HG03196 (cell line): ENCODE results near the gene IGF2BP1.

ENCODE experiments used
- ATAC-seq: cut with Tn5 transposase; IDR thresholded peaks from one replicate; pipeline ENCODE4 v1.9.1; 2021; ENCODE audit not compliant: unreplicated experiment

The IGF2BP1 gene

GRCh38 chr17:48997103-48997826 is at the start of gene IGF2BP1:
IGF2BP1 (plus strand) TSS chr17:48997385; CDS start chr17:48997746, 361 bp downstream.
- ATAC-seq = no peak

- ATAC-seq = no peak
Observed at GRCh38 chr17:48951572-48951971, 45.6 kb upstream of the IGF2BP1 start.

- ATAC-seq = no peak
Observed at GRCh38 chr17:48952904-48953303, 44.3 kb upstream of the IGF2BP1 start.

GRCh38 chr17:48954300-48954755 is 42.9 kb upstream of the IGF2BP1 start:
- ATAC-seq = no peak

DNA sequence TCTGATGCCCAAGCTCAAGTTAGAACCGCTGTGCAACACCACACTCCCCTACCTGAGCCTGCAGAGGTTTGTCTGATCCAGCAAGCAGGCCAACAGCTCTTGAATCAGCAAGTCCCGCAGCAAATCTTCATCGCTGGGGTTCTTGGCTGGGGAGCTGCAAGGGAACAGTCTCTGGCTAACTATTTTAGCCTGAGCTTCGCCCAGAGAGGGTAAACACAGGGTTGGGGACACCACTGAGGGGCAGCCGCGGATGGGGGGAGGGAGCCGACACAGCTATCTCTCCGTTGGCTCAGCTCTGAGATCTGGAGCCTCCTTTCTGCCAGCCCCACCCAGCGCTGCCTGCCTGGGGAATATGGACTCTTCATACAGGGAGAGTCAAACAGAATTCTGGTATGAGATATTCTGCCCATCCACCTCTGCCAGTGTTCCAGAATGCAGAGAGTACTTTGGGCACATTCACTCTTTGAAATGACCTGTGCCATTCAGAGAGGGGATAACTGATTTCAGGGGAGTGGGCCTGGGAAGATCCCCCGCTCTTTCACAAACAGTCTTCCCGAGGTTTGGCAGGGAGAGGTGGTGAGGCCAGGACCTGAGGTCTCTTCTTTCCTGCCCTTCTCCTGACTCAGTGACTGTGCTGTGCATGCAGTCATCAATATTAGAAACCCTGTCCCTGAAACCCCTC is 36.2 kb upstream of the IGF2BP1 start:
- no peak for ATAC-seq

DNA sequence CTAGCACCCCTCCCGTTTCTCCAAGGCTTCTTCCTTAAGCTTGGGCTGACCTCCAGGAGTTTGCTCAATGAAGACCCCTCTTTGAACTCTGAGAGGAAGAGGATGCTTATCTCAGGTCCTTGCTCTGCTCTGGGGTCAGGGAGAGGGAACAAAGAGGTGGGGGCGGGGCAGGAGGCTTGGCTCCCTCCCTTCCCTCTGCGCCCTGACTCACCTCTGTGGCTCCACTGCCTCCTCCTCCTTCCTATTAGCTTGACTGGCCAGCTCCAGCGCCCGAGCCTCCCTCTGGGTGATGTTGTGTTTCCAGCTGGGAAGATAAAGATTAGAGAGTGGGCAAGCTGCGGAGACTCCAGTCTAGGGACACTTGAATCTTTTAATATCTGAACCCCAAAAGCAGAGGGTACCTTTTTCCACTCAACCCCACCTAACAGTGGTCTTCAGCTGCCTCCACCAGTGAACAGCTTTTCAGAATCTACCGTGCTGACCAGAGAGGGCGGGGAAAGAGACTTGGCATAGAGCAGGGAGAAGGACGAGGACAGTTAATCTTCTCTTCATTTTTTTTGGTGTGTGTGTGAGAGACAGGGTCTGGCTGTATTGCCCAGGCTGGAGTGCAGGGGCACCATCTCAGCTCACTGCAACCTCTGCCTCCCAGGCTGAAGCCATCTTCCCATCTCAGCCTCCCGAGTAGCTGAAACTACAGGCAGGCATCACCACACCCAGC is 35.5 kb upstream of the IGF2BP1 start:
- ATAC-seq = no peak

DNA sequence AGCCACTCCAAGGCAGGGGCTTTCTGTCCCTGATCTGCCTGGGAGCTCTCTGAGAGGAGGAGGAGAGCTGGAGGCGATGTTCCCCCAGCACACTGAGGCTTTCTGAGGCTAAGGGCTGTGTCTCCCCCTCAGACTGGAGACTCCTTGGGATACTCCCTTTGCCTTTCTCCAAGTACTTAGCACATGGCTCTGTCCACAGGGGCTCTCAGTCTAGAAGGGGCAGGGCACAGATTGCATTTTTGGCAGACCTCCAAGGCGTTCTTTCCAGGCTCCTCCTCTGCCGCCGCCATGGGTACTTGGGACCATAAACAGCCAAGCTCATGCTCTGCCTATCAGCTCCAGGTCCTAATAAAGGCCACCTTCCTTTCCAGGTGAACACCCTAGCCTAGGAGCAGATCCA is 27.0 kb upstream of the IGF2BP1 start:
- ATAC-seq = no peak

DNA sequence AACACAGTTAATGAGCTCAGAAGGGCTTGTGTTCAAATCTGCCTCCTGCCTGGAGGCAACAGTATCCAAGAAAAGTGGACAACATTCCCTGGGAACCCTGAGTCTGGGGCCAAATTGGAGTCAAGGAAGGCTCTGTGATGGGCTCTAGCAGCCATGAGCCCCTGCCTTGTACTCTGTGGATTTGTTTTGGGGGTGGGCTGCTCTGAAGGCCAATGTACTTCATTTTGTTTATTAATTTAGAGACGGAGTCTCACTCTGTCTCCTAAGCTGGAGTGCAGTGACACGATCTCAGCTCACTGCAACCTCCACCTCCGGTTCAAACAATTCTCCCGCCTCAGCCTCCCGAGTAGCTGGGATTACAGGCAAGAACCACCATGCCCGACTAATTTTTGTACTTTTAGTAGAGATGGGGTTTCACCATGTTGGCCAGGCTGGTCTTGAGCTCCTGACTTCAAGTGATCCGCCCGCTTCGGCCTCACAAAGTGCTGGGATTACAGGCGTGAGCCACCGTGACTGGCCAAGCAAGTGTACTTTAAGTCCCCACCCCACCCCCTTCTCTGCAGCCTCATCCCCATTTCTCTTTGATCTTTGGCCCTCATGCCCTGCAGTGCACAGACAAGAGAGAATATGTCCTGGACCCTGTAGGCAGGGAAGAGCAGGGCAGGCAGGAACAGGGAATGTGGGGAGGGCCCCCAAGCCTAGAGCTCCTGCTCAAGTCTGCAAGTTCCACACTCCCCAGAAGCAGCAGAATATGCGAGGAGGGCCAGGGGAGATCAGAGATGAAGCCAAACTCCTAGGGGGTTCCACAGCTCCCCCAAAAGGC is 26.1 kb upstream of the IGF2BP1 start:
- ATAC-seq = no peak

DNA sequence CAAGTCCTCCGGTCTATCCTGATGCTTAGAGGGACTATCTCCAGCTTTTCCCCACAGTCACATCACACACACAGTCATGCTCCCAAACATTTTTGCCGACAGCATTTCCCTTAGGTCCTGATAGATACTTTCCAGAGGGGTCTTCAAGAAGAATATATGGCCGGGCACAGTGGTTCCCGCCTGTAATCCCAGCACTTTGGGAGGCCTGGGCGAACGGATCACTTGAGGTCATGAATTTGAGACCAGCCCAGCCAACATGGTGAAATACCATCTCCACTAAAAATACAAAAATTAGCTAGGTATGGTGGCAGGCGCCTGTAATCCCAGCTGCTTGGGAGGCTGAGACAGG is 24.5 kb upstream of the IGF2BP1 start:
- ATAC-seq = no peak

- ATAC-seq = no peak
Observed at GRCh38 chr17:48973806-48974205, 23.4 kb upstream of the IGF2BP1 start.

GRCh38 chr17:48981927-48982539 is 15.2 kb upstream of the IGF2BP1 start:
- no peak for ATAC-seq

DNA sequence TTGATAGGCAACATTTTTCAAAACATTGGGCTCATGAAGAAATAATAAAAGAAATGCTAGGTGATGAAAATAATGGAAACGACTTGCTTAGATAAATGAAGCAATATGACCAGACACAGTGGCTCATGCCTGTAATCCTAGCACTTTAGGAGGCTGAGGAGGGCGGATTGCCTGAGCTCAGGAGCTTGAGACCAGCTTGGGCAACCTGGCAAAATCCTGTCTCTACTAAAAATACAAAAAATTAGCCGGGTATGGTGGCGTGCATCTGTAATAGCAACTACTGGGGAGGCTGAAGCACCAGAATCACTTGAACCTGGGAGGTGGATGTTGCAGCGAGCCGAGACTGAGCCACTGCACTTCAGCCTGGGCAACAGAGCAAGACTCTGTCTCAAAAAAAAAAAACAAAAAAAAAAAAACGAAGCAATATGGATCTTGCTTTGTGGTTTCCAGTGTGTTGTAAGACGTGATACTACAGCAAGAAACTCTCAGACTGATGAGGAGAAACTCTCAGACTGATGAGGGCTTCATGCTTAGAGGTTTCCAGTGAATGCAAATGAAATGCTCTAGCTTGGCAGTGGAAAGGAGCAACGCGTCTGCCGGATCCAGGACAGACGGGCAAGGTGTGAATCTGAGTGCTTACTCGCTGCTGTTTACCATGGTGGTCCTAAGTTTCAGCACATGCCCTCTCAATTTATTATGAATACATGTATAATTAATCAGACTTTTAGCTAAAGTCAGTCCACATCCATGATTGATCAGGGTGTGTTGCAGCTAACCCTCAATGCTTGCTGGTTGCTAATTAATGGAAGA is 11.5 kb upstream of the IGF2BP1 start:
- ATAC-seq = no peak

DNA sequence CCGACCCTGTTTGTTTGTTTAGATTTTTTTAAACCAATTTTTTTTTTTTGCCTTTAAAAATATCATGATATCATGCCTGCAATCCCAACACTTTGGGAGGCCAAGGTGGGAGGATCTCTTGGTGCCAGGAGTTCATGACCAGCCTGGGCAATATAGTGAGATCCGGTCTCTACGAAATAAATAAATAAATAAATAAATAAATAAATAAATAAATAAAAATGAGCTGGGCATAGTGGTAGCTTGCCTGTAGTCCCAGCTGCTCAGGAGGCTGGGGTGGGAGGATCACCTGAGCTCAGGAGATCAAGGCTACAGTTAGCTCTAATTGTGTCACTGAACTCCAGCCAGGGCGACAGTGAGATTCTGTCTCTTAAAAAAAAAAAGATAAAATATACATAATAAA is 8.1 kb upstream of the IGF2BP1 start:
- ATAC-seq = no peak

DNA sequence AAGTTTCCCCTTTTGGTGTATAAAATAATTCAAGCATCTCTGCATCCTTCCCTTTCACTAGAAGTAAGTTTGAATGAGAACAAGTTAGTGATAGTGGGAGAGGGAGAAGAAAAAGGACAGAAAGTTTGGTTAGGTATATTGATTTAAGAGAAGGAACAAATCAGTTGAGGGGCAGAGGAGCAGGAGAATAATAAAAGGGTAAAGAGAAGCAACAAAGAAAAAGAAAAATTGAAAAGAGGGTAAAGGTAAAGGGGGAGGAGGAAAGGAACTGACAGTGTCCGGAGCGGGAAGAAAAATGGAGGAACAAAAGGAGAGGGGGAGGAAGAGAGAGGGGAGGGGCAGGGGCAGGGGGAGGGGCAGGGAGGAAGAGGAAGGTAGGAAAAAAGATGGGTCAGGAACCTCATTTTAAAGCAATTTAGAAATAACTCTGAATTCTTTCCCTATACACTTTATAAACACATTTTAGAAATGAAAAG is 6.3 kb upstream of the IGF2BP1 start:
- no peak for ATAC-seq

DNA sequence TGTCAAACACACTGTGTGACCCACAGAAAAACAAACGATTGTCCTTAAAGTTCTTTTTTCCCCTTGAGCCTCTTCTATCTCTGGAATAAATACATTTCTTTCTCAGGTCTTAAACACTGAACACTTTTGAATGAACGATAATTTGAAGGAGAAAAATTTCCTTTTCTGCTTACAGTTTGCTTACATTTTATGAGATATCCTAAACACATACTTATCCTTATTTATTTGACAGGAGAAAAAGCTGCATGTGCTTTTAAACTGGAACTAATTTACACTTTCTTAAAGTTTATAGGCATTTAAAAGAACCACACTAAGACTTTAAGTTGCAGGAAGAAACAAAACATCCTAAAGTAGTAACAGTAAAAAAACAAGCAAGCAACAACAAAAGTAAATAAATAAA is 4.7 kb upstream of the IGF2BP1 start:
- ATAC-seq = no peak

DNA sequence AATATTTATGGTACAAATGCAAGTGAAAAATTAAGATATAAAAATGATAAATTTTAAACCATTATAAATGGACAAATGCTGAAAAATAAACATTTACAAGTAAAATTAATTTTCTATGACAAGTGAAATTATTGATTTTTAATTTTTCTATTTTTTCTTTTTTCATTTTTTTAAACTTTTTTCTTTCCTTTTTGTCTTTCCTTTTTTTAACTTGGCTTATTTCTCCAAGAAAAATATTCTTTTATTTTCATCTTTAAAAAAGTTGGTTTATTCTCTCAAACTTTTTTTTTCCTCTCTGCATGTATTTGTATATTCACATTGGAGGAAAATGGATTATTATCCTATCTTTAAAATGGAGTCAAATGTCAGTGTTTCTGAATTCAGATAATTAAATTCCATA is 3.9 kb upstream of the IGF2BP1 start:
- ATAC-seq = no peak

DNA sequence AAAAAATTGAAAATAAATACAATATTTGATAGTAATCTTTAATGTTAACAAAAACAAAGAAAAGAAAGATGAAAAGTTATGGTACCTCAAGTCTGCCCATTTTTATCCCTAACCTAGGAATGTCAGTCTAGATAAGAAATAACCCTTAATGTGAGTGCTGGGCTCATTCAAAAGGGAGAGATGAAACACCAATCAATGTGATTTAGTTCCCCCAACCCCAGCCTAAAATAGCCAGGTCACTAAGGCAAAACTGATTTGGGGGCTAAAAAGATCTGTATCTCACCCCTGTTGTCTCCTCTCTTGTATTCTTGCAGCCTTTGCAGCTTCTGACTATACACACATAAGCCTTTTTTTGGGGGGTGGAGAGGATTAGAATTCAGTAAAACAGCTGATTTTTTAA is 3.2 kb upstream of the IGF2BP1 start:
- no peak for ATAC-seq

DNA sequence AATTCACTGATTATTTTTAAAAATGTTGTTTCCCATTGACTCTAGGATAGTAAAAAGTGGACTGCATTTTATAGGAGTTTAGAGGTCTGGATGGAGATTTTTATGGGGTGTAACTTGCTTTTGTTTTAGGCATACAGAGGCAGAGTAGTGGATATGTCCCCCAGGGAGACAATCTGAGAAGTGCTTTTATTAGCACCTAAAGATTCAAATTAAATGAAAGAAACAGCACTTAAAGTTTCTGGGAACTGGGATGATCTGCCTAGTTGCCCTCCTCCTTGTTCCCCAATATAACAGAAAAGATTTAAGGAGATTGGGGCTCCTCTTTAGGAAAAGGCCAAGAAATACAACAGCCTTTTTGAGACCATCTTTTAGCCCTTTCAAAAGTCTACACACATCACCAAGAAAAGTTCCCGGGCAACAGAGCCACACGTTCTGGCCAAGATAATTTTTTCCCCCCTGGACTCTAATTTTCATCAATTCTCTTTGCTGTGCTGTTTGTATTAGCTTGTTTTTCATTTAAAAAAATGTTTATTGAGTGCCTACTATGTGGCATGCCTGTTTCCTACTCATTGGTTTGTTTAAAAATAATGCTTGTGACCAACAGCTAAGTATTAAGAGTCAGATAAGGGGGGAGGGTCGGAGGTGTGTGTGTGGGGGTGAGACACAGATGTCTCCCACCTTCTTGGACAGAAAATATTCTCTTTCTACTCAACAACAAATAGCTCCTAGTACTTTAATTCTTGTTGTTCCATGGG is 2.5 kb upstream of the IGF2BP1 start:
- no peak for ATAC-seq

DNA sequence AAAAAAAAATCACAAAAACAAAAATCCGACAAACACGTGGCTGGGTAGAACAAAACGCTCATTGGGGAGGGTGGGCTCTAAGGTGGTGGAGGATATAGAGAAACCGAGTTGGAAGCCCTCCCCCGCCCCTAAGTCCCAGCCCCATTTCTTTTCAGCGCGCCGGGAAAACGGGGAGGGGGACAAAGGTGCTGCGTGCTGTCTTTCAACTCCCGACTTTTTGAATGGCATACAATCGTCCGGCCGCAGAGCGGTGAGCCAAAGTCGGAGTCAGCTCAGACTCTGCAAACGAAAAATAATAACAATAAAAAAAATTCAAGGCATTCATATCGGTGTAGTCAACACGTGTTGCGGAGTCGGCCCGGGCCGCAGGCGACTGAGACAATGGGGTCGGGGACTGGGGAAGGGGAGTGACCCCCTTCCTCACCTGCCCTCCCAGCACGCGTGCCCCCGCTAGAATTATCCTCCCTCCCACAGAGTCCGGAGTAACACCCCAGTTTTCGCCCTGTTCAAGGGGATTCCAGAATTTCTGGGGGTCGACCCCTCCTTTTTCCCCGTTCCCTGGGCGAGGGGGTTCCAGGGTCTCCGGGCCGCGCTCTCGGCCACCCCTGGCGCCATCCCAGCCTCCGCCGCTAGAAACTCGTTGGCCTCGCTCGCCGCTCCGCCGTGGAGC is 1.7 kb upstream of the IGF2BP1 start:
- no peak for ATAC-seq
